OCI-LY1 (cell line): ENCODE results near the gene CD33.

ENCODE experiments used
- CTCF ChIP-seq: fragments of 200-600 bp; sonication (generic), shearing (Covaris generic); IDR thresholded peaks from 2 replicates; pipeline ENCODE4 v1.5.1; 2017; ENCODE audit warnings: mild to moderate bottlenecking, antibody characterized with exemption, low read length, moderate library complexity, mixed read lengths
- EZH2 ChIP-seq: fragments of 200-600 bp; sonication (generic), shearing (Covaris generic); IDR thresholded peaks from 2 replicates; pipeline ENCODE4 v1.8.0; 2017; ENCODE audit warnings: borderline replicate concordance, mixed run types, mild to moderate bottlenecking, antibody characterized with exemption, low read length, moderate library complexity, mixed read lengths

GRCh38 chr19:51253088-51253806 is 28.4 kb downstream of the CD33 start:
- TF ChIP-seq CTCF (no peak), EZH2 (no peak)
